Endothelial cell of umbilical vein (primary cell): ENCODE results near the gene LRRC7. TPM values are rescaled to one million over a fixed set of nuclear protein-coding genes. Genes with fewer than 3 reads are reported as not detected.

Experiments
- BruUV-seq: library from RNA; stranded (reverse); fragments of 400-500 nt; replicated peaks from 2 replicates; lab custom pipeline; 2021; lab: Mats Ljungman, UMichigan
- CTCF ChIA-PET: fragments of 300-600, 350-600 bp; sonication (Branson Sonifier 250); formaldehyde crosslinking; loops from one replicate; lab custom pipeline; 2021; ENCODE audit warnings: antibody characterized with exemption, inconsistent platforms; lab: Charles Lee
- POLR2A ChIA-PET: fragments of 300-600, 350-600 bp; sonication (Branson Sonifier 250); formaldehyde crosslinking; loops from one replicate; lab custom pipeline; 2021; ENCODE audit warnings: antibody characterized with exemption, inconsistent platforms; lab: Charles Lee
- DNase-seq: peaks from one replicate; pipeline ENCODE4 v3.0.0-alpha.2; 2011; ENCODE audit warnings: low read depth, low spot score
- FAIRE-seq: peaks from 2 replicates; lab custom pipeline; 2011; peaks lifted over from hg19 to GRCh38; lab: Jason Lieb, UNC
- H2AFZ ChIP-seq: 2 replicates; pipeline ENCODE4 v1.6.0; 2012; ENCODE audit warnings: low read depth, low read length, control low read depth, inconsistent platforms
- H3K27ac ChIP-seq: 2 replicates; pipeline ENCODE4 v1.5.1; 2011; ENCODE audit warnings: low read depth, mild to moderate bottlenecking, control low read depth, low read length, moderate library complexity; ENCODE audit not compliant: insufficient read depth
- H3K27me3 ChIP-seq, 2 experiments: 2 replicates each; pipeline versions ENCODE4 v1.6.0 to v1.6.1; 2011; ENCODE audit warnings: low read length in 2 of 2, mixed read lengths in 1 of 2; ENCODE audit not compliant: control insufficient read depth in 2 of 2, insufficient read depth in 2 of 2
- H3K36me3 ChIP-seq, 2 experiments: 2 replicates in 1 of 2; 3 replicates in 1 of 2; pipeline ENCODE4 v1.5.1; 2011; ENCODE audit warnings: low read length in 2 of 2, mild to moderate bottlenecking in 1 of 2, moderate library complexity in 1 of 2; ENCODE audit not compliant: control insufficient read depth in 2 of 2, insufficient read depth in 2 of 2; ENCODE audit errors: extremely low read depth in 1 of 2
- H3K4me1 ChIP-seq: 3 replicates; pipeline ENCODE4 v1.5.1; 2011; ENCODE audit warnings: mild to moderate bottlenecking, low read length; ENCODE audit not compliant: control insufficient read depth, insufficient read depth; ENCODE audit errors: extremely low read depth
- H3K4me2 ChIP-seq: 2 replicates; pipeline ENCODE4 v1.6.1; 2011; ENCODE audit warnings: low read length, control low read depth, mixed read lengths; ENCODE audit not compliant: insufficient read depth
- H3K4me3 ChIP-seq, 3 experiments: fragments of 200-600 bp in 1 of 3; sonication (generic), shearing (Covaris generic) in 1 of 3; replicated peaks in 1 of 3; 2 replicates each; pipeline ENCODE4 v1.5.1; 2011 to 2016; ENCODE audit warnings: control low read depth in 3 of 3, low read length in 3 of 3, mild to moderate bottlenecking in 2 of 3, inconsistent platforms in 1 of 3, low read depth in 1 of 3, moderate library complexity in 1 of 3; ENCODE audit not compliant: insufficient read depth in 1 of 3
- H3K79me2 ChIP-seq: 2 replicates; pipeline ENCODE4 v1.6.0; 2012; ENCODE audit warnings: low read length, inconsistent platforms; ENCODE audit not compliant: control insufficient read depth, insufficient read depth
- H3K9ac ChIP-seq: replicated peaks from 2 replicates; pipeline ENCODE3; 2011; ENCODE audit warnings: low read length, control low read depth; ENCODE audit not compliant: insufficient read depth; ENCODE audit errors: extremely low read depth
- H3K9me1 ChIP-seq: replicated peaks from 3 replicates; pipeline ENCODE4 v1.6.0; 2011; ENCODE audit warnings: mild to moderate bottlenecking, low read length; ENCODE audit not compliant: control insufficient read depth, insufficient read depth; ENCODE audit errors: extremely low read depth
- H3K9me3 ChIP-seq: replicated peaks from 2 replicates; pipeline ENCODE4 v1.5.1; 2012; ENCODE audit warnings: low read length, inconsistent platforms; ENCODE audit not compliant: control insufficient read depth, insufficient read depth
- H4K20me1 ChIP-seq: replicated peaks from 2 replicates; pipeline ENCODE3; 2011; ENCODE audit warnings: mild to moderate bottlenecking, low read length; ENCODE audit not compliant: control insufficient read depth, insufficient read depth; ENCODE audit errors: extremely low read depth
- CTCF ChIP-seq, 2 donors: IDR thresholded peaks; 1 replicate in 1 of 2; 2 replicates in 1 of 2; pipeline ENCODE4 v1.5.1; 2011; ENCODE audit warnings: low read length in 2 of 2, mild to moderate bottlenecking in 2 of 2, moderate library complexity in 2 of 2, control low read depth in 1 of 2, inconsistent platforms in 1 of 2, low read depth in 1 of 2; ENCODE audit not compliant: insufficient read depth in 1 of 2; ENCODE audit errors: extremely low read depth in 1 of 2
- EZH2 ChIP-seq: IDR thresholded peaks from 2 replicates; pipeline ENCODE4 v1.6.1; 2012; ENCODE audit warnings: borderline replicate concordance, low read depth, mild to moderate bottlenecking, moderate library complexity, low read length, inconsistent platforms; ENCODE audit not compliant: severe bottlenecking
- FOS ChIP-seq: IDR thresholded peaks from 2 replicates; pipeline ENCODE4 v1.6.1; 2011; ENCODE audit warnings: mild to moderate bottlenecking, low read length, moderate library complexity, borderline replicate concordance; ENCODE audit not compliant: insufficient read depth
- GATA2 ChIP-seq: IDR thresholded peaks from 2 replicates; pipeline ENCODE4 v1.7.0; 2011; ENCODE audit warnings: low read depth, mild to moderate bottlenecking, moderate library complexity, mixed read lengths, low read length; ENCODE audit not compliant: insufficient read length, insufficient read depth
- JUN ChIP-seq: IDR thresholded peaks from 2 replicates; pipeline ENCODE4 v1.6.1; 2011; ENCODE audit warnings: borderline replicate concordance, low read depth; ENCODE audit not compliant: insufficient read length, insufficient read depth
- MAX ChIP-seq: IDR thresholded peaks from 2 replicates; pipeline ENCODE4 v1.6.1; 2011; ENCODE audit not compliant: insufficient read depth, insufficient read length
- MYC ChIP-seq: IDR thresholded peaks from one replicate; pipeline ENCODE4 v1.6.1; 2011; ENCODE audit warnings: mild to moderate bottlenecking, low read depth, low read length
- POLR2A ChIP-seq: IDR thresholded peaks from 2 replicates; pipeline ENCODE4 v1.6.1; 2012; ENCODE audit warnings: low read depth, mild to moderate bottlenecking, control low read depth, low read length
- POLR2AphosphoS5 ChIP-seq: IDR thresholded peaks from 2 replicates; pipeline ENCODE4 v1.6.1; 2012; ENCODE audit warnings: low read depth, mild to moderate bottlenecking, control low read depth, low read length, moderate library complexity; ENCODE audit not compliant: insufficient read depth
- dilution Hi-C: fragments of 300-500 bp; cut with MboI; formaldehyde crosslinking; loops from one replicate; pipeline ENCODE4 v1.15.0; 2019; ENCODE audit warnings: low sequenced_read_pairs; ENCODE audit not compliant: extremely low pct_ligation_motif_present
- intact Hi-C: fragments of 100-400 bp; cut with micrococcal nuclease; formaldehyde crosslinking; loops from one replicate; pipeline ENCODE4 v1.10.0; 2022
- polyA plus RNA-seq, 4 experiments: library from polyadenylated mRNA; depleted of rRNA in 3 of 4; stranded (reverse) in 3 of 4; unstranded in 1 of 4; fragments of >200 nt; gene quantifications; 2 replicates each; pipeline versions ENCODE4 v1.2.1 to v1.2.3, GENCODE V29; 2011 to 2012; ENCODE audit warnings: missing spikeins in 1 of 4
- total RNA-seq: library from RNA; stranded (reverse); gene quantifications from 2 replicates; pipeline ENCODE4 v1.2.3, GENCODE V29; 2021

LRRC7 gene
- total and polyA plus RNA-seq, 2 donors (not counting 3 experiments of a cell fraction or from before 2014, with no cell fraction given), result 0.11 to 0.58 TPM

DNA sequence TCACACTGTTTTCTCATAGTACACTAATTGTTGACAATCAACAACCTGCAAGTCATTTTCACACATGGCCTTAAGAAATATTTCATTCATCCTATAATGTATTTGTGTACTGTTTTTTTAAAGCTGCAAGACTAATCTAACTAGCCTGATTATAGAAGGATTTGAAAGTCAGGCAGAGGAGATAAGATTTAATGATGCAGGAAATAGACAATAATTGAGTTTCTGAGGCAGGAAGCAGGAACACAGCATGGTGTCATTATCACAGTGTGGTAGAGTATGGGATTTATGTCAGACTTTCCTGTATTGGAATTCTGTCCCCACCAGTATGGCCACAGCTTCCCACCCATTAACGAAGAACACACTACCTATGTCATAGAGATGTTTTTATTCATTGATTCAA lies 138.8 kb downstream of the LRRC7 start:
- no peak overlapping the region for H2AFZ ChIP-seq
- no peaks in the 10 kb centered on the region for H3K36me3 ChIP-seq
- no peaks in the 10 kb centered on the region for H3K9me3 ChIP-seq
- no peaks in the 10 kb centered on the region for H4K20me1 ChIP-seq
- no peak for DNase-seq
- no peak for FAIRE-seq
- no peaks in the 10 kb centered on the region for H3K9me1 ChIP-seq
- no peaks in the 10 kb centered on the region for H3K27me3 ChIP-seq
- no peak overlapping the region for H3K27ac ChIP-seq
- ChIA-PET POLR2A (no interaction called here), CTCF (no interaction called here)
- dilution Hi-C loops, result no loop called here
- BruUV-seq, result no TSS peak
- intact Hi-C loops, result no loop called here
- H3K9ac ChIP-seq, result no peak overlapping the region
- peaks cover 6% of the 10 kb centered on the region for H3K4me1 ChIP-seq
- TF ChIP-seq MYC, result no peak
- no peak for TF ChIP-seq JUN
- TF ChIP-seq CTCF (IDR thresholded peaks at IDR 0.05; ENCODE audit: extremely low read depth in 1 of 2, insufficient read depth in 1 of 2, low read depth in 1 of 2, low read length in 2 of 2), result no peak
- TF ChIP-seq GATA2, result no peak
- no peak for TF ChIP-seq EZH2
- TF ChIP-seq FOS, result no peak
- TF ChIP-seq MAX, result no peak
- TF ChIP-seq POLR2A, result no peak
- no peak for TF ChIP-seq POLR2AphosphoS5
- no peak overlapping the region for H3K4me2 ChIP-seq
- no peak overlapping the region for H3K4me3 ChIP-seq
- H3K79me2 ChIP-seq, result no peaks in the 10 kb centered on the region
